Breast epithelium (tissue), 4 donors: ENCODE data around the gene MPO. TPM values are rescaled to one million over a fixed set of nuclear protein-coding genes. Genes with fewer than 3 reads are reported as not detected.

Source experiments
- DNase-seq, 2 donors: peaks; one replicate each; pipeline ENCODE4 v3.0.0-alpha.2; 2019; ENCODE audit warnings: low spot score in 2 of 2
- H3K27ac ChIP-seq, 2 donors: fragments of 200-600 bp; sonication (generic) in 1 of 2; one replicate each; pipeline ENCODE4 v1.5.1; 2016 to 2019; ENCODE audit warnings: mild to moderate bottlenecking in 1 of 2
- H3K27me3 ChIP-seq, 2 donors: fragments of 200-600 bp; sonication (generic) in 1 of 2; one replicate each; pipeline versions ENCODE4 v1.5.1 to v1.6.0; 2017 to 2019; ENCODE audit warnings: control low read depth in 1 of 2, mild to moderate bottlenecking in 1 of 2
- H3K36me3 ChIP-seq: fragments of 200-600 bp; one replicate; pipeline ENCODE4 v1.5.1; 2019
- H3K4me1 ChIP-seq, 2 donors: fragments of 200-600 bp; sonication (generic); one replicate each; pipeline ENCODE4 v1.5.1; 2016 to 2019; ENCODE audit warnings: control low read depth in 1 of 2
- H3K4me3 ChIP-seq, 3 donors: fragments of 200-600 bp; sonication (generic); 1 replicate in 2 of 3; 2 replicates in 1 of 3; pipeline ENCODE4 v1.5.1; 2016 to 2019; ENCODE audit warnings: mild to moderate bottlenecking in 3 of 3, moderate library complexity in 2 of 3
- H3K9me3 ChIP-seq, 2 donors: fragments of 200-600 bp; sonication (generic) in 1 of 2; one replicate each; pipeline ENCODE4 v1.5.1; 2016 to 2019; ENCODE audit warnings: control low read depth in 1 of 2
- CTCF ChIP-seq, 3 donors: fragments of 450-650 bp; IDR thresholded peaks; one replicate each; pipeline ENCODE4 v1.5.1; 2016 to 2017; ENCODE audit warnings: antibody characterized with exemption in 3 of 3, mild to moderate bottlenecking in 3 of 3, moderate library complexity in 3 of 3
- POLR2A ChIP-seq: fragments of 450-650 bp; IDR thresholded peaks from one replicate; pipeline ENCODE4 v1.6.1; 2016; ENCODE audit warnings: antibody characterized with exemption, mild to moderate bottlenecking, moderate library complexity
- POLR2AphosphoS5 ChIP-seq, 3 donors: sonication (generic); formaldehyde crosslinking; IDR thresholded peaks; one replicate each; pipeline ENCODE4 v1.6.1; 2017; ENCODE audit warnings: antibody characterized with exemption in 3 of 3
- intact Hi-C: fragments of 100-400 bp; cut with DNase I; formaldehyde crosslinking; loops from one replicate; pipeline ENCODE4 v1.15.1; 2023; ENCODE audit warnings: low total_unique reads
- total RNA-seq, 3 donors: library from RNA; depleted of rRNA; stranded (reverse); fragments of >200 nt; gene quantifications; one replicate each; pipeline ENCODE4 v1.1.0, GENCODE V29; 2016

The MPO gene
- total RNA-seq, 3 donors from 2014 or later = 0.16 TPM; not detected in 2

GRCh38 chr17:58276423-58276822, 4.3 kb downstream of the MPO start:
- Histone ChIP-seq H3K4me3 (no peak overlapping the region), H3K27me3 (peaks cover 0 to 10% of the 10 kb centered on the region in 2 donors), H3K36me3 (no peaks in the 10 kb centered on the region), H3K9me3 (no peaks in the 10 kb centered on the region), H3K27ac (no peak overlapping the region), H3K4me1 (peaks cover 0 to 6% of the 10 kb centered on the region in 2 donors)
- intact Hi-C loops = no loop called here
- DNase-seq = no peak
- TF ChIP-seq CTCF (IDR thresholded peaks at IDR 0.05) = no peak
- no peak for TF ChIP-seq POLR2A
- no peak for TF ChIP-seq POLR2AphosphoS5 (IDR thresholded peaks at IDR 0.05)

- peaks cover 0 to 8% of the 10 kb centered on the region in 2 donors for H3K27me3 ChIP-seq
- no peaks in the 10 kb centered on the region for H3K9me3 ChIP-seq
- H3K36me3 ChIP-seq = no peaks in the 10 kb centered on the region
- intact Hi-C loops = no loop called here
- no peak overlapping the region for H3K4me3 ChIP-seq
- H3K4me1 ChIP-seq = peaks cover 0 to 6% of the 10 kb centered on the region in 2 donors
- DNase-seq = no peak
- H3K27ac ChIP-seq = no peak overlapping the region
- TF ChIP-seq POLR2A (no peak), POLR2AphosphoS5 (IDR thresholded peaks at IDR 0.05) (no peak), CTCF (IDR thresholded peaks at IDR 0.05) (no peak)
These were observed 5.3 kb downstream of the MPO start for GRCh38 chr17:58275417-58275816.

- Histone ChIP-seq H3K9me3 (no peaks in the 10 kb centered on the region), H3K4me3 (no peak overlapping the region), H3K4me1 (no peaks in the 10 kb centered on the region), H3K36me3 (no peaks in the 10 kb centered on the region), H3K27me3 (no peaks in the 10 kb centered on the region), H3K27ac (no peak overlapping the region)
- intact Hi-C loops = no loop called here
- no peak for DNase-seq
- no peak for TF ChIP-seq POLR2A
- no peak for TF ChIP-seq CTCF (IDR thresholded peaks at IDR 0.05)
- no peak for TF ChIP-seq POLR2AphosphoS5 (IDR thresholded peaks at IDR 0.05)
These were observed 7.2 kb downstream of the MPO start for GRCh38 chr17:58273453-58274104.

- Histone ChIP-seq H3K27ac (no peak overlapping the region), H3K4me1 (no peaks in the 10 kb centered on the region), H3K27me3 (peaks cover 0 to 1% of the 10 kb centered on the region in 2 donors), H3K4me3 (no peak overlapping the region), H3K9me3 (no peaks in the 10 kb centered on the region), H3K36me3 (no peaks in the 10 kb centered on the region)
- no peak for TF ChIP-seq CTCF (IDR thresholded peaks at IDR 0.05)
- TF ChIP-seq POLR2AphosphoS5 (IDR thresholded peaks at IDR 0.05) = no peak
- TF ChIP-seq POLR2A = no peak
- intact Hi-C loops = no loop called here
- DNase-seq = no peak
These were observed 8.1 kb downstream of the MPO start for GRCh38 chr17:58272367-58273280.
